Breast epithelium (tissue), 3 donors: ENCODE results near the gene MRPS6.

Experiments
- CTCF ChIP-seq, 3 donors: fragments of 450-650 bp; IDR thresholded peaks; one replicate each; pipeline ENCODE4 v1.5.1; 2016 to 2017; ENCODE audit warnings: antibody characterized with exemption in 3 of 3, mild to moderate bottlenecking in 3 of 3, moderate library complexity in 3 of 3
- POLR2A ChIP-seq: fragments of 450-650 bp; IDR thresholded peaks from one replicate; pipeline ENCODE4 v1.6.1; 2016; ENCODE audit warnings: antibody characterized with exemption, mild to moderate bottlenecking, moderate library complexity

- TF ChIP-seq CTCF (IDR thresholded peaks at IDR 0.05) (no peak), POLR2A (no peak)
Observed at GRCh38 chr21:34132202-34132601, 58.8 kb downstream of the MRPS6 start.
